ENCODE data around the gene PRAC1.
A peak's percentile ranks its signal among the peaks of the same experiment; 100 is the strongest.

The PRAC1 gene

GRCh38 chr17:48722201-48722907 is at the start of gene PRAC1:
Gene PRAC1 (minus strand): TSS chr17:48722518. CDS start chr17:48722392, 126 bp downstream.
- no peak for DNase-seq

- no peak for DNase-seq
These were observed 48.6 kb upstream of the PRAC1 start for GRCh38 chr17:48770954-48771353.

GRCh38 chr17:48769009-48769675 is 46.8 kb upstream of the PRAC1 start:
- no peak for DNase-seq

GRCh38 chr17:48767263-48767774 is 45.0 kb upstream of the PRAC1 start:
- no peak for DNase-seq

- DNase-seq, result no peak
These were observed 38.8 kb upstream of the PRAC1 start for GRCh38 chr17:48761114-48761513.

- peak; percentile 24 for DNase-seq
These were observed 38.1 kb upstream of the PRAC1 start for GRCh38 chr17:48760411-48760810.

DNA sequence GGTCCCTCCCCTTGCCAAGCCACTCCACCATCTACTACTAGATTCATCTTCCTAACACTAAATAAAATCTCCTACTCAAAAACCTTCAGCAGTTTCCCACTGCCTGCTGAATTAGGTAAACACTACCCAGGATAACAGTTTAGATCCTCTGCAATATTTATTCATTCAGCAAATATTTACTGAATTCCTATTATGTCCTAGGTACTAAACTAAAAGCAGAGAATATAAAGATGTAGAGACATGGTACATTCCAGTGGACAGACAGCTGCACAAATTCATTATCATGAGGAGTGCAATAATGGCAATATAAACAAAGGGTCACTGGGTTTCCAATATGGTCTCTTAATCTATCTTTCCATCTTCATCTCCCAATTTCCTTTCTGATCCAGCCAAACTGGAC is 37.0 kb upstream of the PRAC1 start:
- DNase-seq, result no peak

DNA sequence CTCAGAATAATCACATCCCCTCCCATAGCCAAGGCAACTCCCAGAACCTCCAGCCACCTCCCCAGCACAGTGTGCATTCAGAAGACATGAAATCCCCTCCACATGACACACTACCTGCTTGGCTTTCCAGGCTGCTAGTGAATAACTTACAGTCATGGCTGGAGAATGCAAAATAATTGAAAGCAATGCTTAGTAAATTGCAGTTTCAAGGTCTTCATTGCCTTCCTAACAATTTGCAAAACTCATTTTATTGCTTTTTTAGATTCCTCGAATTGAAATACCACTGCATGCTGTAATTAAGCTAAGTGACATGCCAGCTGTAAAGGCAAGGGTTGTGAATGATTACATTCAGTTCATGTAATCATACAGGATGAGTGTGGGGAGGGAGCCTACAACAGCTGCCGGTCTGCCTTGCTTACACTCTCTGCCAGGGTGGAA is 35.2 kb upstream of the PRAC1 start:
- DNase-seq, result no peak

GRCh38 chr17:48756830-48757251 is 34.5 kb upstream of the PRAC1 start:
- DNase-seq, result peak; percentile 96

- DNase-seq, result no peak
These were observed 33.0 kb upstream of the PRAC1 start for GRCh38 chr17:48755356-48755755.

GRCh38 chr17:48754500-48755261 is 32.4 kb upstream of the PRAC1 start:
- no peak for DNase-seq

GRCh38 chr17:48753794-48754499 is 31.6 kb upstream of the PRAC1 start:
- no peak for DNase-seq

GRCh38 chr17:48752399-48753288 is 30.3 kb upstream of the PRAC1 start:
- no peak for DNase-seq

DNA sequence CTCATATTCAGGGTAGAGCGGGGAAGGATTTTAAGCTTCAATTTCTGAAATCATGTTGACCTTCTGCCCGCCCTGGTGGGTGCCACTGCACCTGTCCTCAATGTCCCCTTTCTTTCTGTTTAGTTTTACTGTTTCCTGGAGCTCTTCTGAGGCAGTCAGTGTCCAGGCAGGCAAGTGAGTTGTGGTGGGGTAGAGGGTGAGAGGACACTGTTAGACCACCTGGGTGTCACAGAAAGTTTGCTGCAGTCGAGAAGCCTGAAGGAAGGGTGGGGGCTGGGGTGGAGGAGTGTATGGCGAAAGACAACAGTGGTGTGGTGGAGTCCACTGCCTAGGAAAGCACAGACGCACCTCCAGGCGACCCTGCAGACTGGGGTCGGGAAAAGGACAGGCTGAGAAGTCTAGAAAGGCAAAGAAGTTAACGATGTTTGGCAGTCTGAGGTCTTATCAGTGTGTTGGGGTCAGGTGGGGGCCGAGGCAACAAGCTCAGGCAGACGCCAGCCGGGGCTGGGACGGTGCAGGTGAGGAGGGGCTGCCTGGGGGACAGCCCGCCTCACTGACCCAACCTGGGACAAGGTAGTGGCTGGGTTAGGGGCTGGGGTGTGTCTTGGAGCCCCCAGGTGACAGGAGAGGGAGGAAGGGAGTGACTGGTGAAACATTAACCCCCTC is 29.5 kb upstream of the PRAC1 start:
- DNase-seq, result no peak

- no peak for DNase-seq
These were observed 28.9 kb upstream of the PRAC1 start for GRCh38 chr17:48751172-48751571.

DNA sequence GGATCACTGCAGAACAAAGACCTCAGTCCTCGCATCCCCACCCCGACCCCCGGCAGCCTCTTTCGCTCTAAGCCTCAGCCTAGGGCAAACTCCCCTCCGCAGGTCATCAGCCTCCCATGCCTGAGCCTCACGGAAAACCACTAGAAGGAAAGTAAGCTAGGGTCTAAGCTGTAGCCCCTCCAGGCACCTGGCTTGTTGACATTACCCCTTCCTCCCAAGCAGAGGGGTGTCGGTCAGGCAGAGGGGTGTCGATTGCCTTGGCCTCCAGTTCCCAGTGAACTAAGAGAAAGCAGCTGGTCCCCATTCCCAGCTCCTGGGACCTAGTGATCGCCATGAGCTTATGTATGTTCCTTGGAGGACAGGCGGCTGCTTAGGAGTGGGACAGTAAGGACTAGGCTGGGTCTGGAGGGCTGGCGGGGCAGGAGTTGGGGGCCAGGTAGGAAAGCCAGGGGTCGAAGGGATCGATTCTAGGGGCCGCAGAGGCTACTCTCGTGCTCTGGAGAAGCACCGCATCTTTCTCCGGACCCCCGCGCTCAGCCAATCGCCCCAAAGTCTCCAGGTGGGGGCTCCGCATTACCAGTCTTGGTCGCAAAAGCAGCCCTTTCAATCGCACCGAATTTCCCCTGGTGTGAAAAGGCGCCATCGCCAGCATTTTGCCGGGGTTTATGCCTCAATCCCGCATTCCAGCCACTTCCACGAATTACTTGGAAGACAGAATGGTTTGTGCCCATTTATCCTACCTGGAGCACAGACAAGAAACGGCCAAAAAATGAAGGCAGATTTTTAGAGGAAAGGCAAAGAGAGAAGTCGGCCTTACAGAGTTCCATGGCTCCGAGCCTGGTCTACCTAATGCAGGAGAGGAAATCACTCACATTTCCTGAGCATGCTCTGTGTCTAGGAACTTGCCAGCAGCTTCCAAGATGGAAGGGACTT is 27.6 kb upstream of the PRAC1 start:
- no peak for DNase-seq

DNA sequence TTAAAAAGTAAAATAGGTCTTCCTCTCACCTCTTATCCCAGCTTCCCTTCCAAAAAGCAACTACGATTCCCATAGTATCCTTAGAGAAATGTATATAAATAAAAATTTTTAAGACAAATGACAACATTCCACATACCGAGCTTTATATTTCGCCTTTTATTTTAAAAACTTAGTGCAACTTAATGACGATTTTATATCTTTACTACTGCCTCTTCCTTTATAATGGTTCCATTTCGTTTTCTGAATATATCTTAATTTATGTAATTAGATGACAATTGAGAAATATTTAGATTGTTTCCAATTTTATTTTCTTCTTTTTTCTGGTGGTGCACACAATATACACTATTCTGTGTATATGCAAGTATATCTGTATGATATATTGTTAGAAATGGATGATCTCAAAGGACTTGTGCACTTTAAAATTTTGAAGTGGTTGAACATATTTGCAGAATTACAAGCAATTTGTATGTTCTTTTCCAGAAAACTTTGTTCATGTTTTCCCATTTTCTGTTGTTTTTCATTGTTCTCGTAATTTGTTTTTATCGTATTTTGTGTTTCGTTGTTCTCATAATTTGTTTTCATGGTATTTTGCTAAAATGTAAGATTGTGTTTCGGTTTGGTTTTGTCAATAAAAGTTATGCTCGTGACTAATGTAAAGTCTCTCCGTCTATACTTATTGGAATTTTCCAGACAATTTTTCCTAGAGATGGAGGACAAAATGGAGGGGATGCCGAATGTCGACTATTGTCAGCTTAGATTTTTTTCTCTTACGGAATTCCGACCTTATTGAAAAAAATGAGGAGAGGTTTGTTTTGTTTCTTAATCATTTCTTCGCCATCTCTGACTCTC is 26.6 kb upstream of the PRAC1 start:
- DNase-seq, result no peak

DNA sequence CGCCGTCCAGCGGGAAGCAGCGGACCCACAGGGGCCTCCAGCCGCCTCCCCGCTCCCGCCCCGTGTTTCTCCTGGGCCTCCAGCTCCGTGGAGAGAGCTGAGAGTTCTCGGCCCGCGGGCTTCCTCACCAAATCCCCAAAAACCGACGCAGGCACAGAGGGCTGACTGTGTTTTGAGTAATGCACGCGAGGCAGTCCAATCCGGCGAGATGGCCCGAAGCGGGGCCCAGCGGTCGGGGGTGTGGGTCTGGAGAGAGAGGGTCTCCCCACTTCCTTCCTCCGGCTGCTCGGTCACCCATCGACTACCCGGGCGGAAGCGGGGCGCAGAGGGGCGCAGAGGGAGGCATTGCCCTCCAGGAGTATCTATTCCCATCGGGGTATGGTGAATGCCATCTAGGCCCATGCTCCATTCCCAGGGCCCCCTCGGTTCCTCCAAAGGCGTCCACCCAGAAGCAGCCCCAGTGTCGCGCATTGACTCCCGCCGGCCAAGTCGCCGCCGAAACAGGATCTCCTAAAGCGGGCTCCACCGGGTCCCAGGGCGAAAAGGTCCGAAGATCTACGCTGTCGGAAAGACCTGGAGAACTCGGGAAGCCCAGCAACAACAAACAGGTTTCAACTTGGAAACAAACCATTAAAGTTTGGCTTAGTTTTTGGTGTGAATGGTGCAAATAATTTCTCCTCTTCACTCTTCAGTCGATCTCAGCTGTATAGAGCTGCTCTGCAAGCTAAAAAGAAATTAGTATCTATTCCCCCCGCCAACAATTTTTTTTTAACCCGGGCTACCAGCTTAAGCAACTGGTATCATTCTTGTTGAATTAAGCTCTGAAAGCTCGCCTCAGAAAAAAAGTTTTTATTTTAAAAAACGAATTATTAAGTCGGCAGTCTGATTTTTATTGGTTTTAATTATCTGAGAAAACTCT is 25.4 kb upstream of the PRAC1 start:
- no peak for DNase-seq
